GM06990 (cell line): ENCODE measurements around the gene THADA.
"Not testable (repeated sequence)": the region's sequence is repeated elsewhere in the genome, so short reads cannot be mapped to it uniquely, and the experiment has no call there.

ENCODE experiments used
- DNase-seq: peaks from one replicate; pipeline ENCODE4 v3.0.0-alpha.2; 2011; ENCODE audit not compliant: insufficient read length; ENCODE audit errors: extremely low read depth
- H3K27me3 ChIP-seq: replicated peaks from 2 replicates; pipeline ENCODE4 v1.6.0; 2011; ENCODE audit warnings: low read length; ENCODE audit not compliant: control insufficient read depth, insufficient read depth
- H3K36me3 ChIP-seq: 2 replicates; pipeline ENCODE4 v1.5.1; 2011; ENCODE audit warnings: low read length; ENCODE audit not compliant: control insufficient read depth, insufficient read depth
- H3K4me3 ChIP-seq: replicated peaks from 2 replicates; pipeline ENCODE4 v1.5.1; 2011; ENCODE audit warnings: low read depth, mild to moderate bottlenecking, control low read depth, low read length
- TF ChIP-seq, protein P1 (sequence below): IDR thresholded peaks from 2 replicates; pipeline ENCODE4 v1.5.1; 2011; ENCODE audit warnings: low read length, control low read depth, mild to moderate bottlenecking, inconsistent platforms; ENCODE audit not compliant: insufficient read depth, poor library complexity, severe bottlenecking

The THADA gene

DNA sequence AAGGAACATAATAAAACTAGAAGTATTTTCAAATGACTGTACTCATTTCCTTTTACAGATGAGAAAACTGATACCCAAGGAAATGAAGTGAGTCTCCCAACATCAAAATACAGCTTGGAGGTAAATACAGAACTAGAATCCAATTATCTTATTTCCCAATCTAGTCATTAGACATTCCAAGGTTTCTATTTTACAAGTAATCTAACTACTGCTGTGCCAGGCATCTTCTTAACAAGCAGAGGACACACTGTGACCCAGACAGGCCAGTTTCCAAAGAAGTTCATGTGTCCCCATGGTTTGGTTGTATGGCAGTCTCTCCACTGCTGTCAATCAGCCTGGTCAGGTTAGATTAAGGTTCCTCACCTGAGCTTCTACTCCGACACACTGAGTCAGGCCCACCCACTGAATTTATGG, 143.5 kb downstream of the THADA start:
- TF ChIP-seq, protein P1, sequence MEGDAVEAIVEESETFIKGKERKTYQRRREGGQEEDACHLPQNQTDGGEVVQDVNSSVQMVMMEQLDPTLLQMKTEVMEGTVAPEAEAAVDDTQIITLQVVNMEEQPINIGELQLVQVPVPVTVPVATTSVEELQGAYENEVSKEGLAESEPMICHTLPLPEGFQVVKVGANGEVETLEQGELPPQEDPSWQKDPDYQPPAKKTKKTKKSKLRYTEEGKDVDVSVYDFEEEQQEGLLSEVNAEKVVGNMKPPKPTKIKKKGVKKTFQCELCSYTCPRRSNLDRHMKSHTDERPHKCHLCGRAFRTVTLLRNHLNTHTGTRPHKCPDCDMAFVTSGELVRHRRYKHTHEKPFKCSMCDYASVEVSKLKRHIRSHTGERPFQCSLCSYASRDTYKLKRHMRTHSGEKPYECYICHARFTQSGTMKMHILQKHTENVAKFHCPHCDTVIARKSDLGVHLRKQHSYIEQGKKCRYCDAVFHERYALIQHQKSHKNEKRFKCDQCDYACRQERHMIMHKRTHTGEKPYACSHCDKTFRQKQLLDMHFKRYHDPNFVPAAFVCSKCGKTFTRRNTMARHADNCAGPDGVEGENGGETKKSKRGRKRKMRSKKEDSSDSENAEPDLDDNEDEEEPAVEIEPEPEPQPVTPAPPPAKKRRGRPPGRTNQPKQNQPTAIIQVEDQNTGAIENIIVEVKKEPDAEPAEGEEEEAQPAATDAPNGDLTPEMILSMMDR = no peak
- no peak for DNase-seq
- Histone ChIP-seq H3K36me3 (no peaks in the 10 kb centered on the region; the same call in 1 of the 2 replicates), H3K4me3 (no peak overlapping the region), H3K27me3 (no peaks in the 10 kb centered on the region)

DNA sequence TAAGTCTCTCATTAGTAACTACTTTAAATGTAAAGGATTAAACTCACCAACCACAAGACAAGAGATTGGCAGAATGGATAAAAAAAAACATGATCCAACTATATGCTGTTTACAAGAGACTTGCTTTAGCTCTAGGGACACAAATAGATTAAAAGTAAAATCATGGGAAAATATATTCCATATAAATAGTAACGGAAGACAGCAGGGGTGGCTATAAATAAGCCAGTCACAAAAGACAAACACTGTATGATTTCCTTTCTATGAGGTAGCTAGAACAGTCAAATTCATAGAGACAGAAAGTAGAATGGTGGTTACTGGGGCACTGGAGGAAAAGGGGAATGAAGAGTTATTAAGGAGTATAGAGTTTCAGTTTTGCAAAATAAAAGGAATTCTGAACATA, 145.2 kb downstream of the THADA start:
- Histone ChIP-seq H3K36me3 (peaks cover 1% of the 10 kb centered on the region), H3K27me3 (no peaks in the 10 kb centered on the region), H3K4me3 (no peak overlapping the region)
- DNase-seq = no peak
- TF ChIP-seq, protein P1 = no peak

DNA sequence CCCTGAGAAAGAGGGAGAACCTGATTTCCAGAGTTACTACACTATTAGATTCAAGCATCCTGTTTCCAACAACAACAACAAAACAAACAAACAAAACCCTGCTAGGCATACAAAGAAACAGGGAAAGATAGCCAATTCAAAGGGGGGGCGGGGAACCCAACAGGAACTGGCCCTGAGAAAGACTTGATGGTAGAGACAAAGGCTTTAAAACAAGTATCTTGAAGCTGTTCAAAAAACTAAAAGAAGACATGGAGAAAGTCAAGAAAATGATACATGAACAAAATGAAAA, 147.1 kb downstream of the THADA start:
- Histone ChIP-seq H3K36me3 (peaks cover 1% of the 10 kb centered on the region), H3K4me3 (no peak overlapping the region), H3K27me3 (no peaks in the 10 kb centered on the region)
- TF ChIP-seq, protein P1 = no peak
- no peak for DNase-seq

DNA sequence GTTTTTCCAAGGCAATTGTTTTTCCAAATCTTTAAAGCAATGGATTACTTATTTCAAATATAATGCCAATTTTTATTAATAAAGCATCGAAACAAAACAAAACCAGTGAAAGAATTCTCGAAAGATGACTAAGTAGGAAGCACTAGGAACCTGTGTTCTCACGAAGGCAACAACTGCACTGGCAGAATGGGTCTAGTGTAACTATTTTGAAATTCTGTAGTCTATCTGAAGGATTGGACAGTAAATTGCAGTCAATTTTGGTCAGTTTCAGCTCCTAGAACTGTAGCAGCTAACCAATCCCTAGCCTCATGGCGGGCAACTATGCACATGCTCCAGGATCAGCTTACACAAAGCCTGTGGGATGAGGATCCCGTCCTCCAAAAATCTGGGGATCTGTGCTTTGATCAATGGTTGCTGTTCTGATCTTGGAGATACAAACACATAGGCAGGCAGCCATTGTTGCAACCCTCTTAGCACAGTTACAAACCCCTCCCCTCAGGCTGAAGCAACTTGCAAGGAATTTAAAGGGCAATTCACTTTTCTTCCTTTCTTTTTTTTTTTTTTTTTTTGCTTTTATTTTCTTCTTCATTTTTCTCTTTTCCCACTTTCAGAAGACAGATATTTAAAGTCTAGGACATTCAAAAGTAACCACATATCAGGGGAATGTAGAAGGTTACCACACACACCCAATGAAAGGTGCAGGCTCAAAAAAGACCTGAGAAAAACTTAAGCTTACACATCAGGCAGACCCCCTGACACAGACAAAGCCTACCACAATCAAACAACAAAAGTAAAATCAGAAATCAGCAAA, 147.6 kb downstream of the THADA start:
- peaks cover 1% of the 10 kb centered on the region for H3K36me3 ChIP-seq
- DNase-seq = no peak

DNA sequence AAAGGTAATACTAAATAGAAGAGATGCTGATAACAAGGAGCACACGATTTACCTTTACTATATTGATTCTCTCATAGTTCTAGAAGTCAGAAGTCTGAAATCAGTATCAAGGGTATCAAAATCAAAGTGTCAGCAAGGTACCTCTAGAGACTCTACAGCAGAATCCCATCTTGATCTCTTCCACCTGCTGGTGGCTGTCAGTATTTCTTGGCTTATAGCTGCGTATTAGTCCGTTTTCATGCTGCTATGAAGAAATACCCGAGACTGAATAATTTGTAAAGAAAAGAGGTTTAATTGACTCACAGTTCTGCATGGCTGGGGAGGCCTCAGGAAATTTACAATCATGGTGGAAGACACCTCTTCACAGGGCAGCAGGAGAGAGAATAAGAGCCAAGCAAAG, 149.1 kb downstream of the THADA start:
- H3K4me3 ChIP-seq, H3K36me3 ChIP-seq, DNase-seq: not testable (repeated sequence)

More for the DNA sequence above, 147.6 kb downstream of the THADA start:
- TF ChIP-seq, protein P1 = no peak
- no peak overlapping the region for H3K4me3 ChIP-seq
- H3K27me3 ChIP-seq = no peaks in the 10 kb centered on the region

DNA sequence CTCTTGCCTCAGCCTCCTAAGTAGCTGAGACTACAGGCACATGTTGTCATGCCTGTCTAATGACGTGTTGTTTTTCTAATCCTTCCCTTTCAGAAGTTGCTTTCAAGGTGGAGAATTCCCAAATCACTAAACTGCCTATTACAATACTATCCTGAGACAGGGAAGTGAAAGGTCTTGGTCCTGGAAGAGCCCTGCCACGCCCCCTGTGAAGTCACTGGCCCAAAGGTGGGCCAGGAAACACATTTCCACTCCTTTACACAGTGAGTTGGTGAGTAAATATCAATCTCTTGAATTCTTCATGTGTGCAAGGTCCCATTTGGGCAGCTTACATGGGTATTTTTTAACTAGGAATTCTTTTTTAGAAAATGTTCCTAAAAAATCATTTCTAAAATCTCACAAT, 150.1 kb downstream of the THADA start:
- no peak for DNase-seq
- Histone ChIP-seq H3K36me3 (peaks cover 1% of the 10 kb centered on the region), H3K4me3 (no peak overlapping the region), H3K27me3 (no peaks in the 10 kb centered on the region)
- TF ChIP-seq, protein P1 = no peak

More for the DNA sequence above, 149.1 kb downstream of the THADA start:
- not testable (repeated sequence) for H3K27me3 ChIP-seq
